ENCODE data around the gene ECPAS.
"Not testable (repeated sequence)": the region's sequence is repeated elsewhere in the genome, so short reads cannot be mapped to it uniquely, and the experiment has no call there.

ECPAS gene, protein sequence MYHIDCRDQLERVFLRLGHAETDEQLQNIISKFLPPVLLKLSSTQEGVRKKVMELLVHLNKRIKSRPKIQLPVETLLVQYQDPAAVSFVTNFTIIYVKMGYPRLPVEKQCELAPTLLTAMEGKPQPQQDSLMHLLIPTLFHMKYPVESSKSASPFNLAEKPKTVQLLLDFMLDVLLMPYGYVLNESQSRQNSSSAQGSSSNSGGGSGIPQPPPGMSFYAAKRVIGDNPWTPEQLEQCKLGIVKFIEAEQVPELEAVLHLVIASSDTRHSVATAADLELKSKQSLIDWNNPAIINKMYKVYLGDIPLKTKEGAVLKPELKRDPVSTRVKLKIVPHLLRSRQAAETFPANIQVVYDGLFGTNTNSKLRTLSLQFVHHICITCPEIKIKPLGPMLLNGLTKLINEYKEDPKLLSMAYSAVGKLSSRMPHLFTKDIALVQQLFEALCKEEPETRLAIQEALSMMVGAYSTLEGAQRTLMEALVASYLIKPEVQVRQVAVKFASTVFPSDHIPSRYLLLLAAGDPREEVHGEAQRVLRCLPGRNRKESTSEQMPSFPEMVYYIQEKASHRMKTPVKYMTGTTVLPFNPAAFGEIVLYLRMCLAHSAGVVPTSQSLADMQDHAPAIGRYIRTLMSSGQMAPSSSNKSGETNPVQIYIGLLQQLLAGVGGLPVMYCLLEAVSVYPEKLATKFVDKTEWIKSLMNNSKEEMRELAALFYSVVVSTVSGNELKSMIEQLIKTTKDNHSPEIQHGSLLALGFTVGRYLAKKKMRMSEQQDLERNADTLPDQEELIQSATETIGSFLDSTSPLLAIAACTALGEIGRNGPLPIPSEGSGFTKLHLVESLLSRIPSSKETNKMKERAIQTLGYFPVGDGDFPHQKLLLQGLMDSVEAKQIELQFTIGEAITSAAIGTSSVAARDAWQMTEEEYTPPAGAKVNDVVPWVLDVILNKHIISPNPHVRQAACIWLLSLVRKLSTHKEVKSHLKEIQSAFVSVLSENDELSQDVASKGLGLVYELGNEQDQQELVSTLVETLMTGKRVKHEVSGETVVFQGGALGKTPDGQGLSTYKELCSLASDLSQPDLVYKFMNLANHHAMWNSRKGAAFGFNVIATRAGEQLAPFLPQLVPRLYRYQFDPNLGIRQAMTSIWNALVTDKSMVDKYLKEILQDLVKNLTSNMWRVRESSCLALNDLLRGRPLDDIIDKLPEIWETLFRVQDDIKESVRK (N-terminal part only)

DNA sequence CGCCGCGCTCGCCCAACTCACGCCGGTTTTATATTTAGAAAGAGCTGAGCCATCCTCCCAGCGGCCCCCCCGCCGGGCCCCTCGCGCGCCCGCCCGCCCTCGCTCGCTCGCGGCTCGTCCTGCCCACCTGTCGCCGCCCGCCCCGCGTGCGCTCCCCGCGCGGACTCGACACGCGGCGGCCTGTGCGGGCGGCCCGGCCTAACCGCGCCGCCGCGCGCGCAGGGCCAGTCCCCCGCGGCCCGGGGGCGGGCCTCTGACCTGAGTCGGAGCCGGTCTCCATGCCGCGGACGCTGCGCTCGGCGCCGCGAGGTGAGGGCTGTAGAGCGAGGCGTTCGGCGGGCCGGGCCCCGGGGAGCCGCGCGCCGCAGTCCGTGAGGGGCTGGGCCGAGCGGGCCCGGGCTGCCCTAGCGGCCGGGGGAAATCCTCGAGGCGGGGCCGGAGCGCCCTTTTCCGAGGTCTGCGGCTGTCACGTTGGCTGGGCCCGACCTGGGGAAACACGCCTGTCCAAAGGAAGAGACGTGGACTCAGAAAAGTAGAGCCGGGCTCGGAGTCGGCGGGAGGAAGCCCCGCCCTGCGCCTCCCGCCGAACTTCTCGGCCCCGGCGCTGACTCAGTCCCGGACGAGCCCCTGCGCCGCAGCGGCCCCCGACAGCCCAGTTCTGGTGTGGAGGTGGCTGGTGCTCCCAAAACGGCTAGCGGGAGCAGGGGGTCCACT, at the start of gene ECPAS:
Gene ECPAS, minus strand, starts transcription at position 526 of the 714 bp plus-strand sequence. CDS start 11,465 bp downstream, outside the sequence.
- peak; percentile 51 to 52 for DNase-seq

GRCh38 chr9:111533099-111533790, 49.1 kb upstream of the ECPAS start:
- no peak for DNase-seq

- DNase-seq = no peak
Measured at GRCh38 chr9:111531716-111532115, 47.5 kb upstream of the ECPAS start.

DNA sequence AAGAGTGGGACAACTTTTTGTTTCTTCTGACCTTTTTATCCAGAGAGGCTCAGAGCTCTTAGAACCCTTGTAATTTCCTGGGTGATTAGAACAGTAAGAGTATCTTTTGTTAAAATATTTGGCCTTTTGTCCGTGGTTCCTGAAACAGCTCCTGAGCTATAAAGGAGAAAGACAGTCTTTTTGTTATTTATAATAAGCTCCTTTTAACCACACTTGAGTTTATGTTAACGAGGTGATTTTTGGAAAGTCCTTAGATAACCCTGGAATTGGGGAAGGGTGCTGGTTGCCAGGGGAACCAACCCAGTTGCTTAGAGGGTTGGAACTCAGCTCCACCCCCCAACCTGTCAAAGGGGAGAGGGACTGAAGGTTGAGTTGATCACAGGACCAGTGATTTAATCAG, 45.6 kb upstream of the ECPAS start:
- DNase-seq = no peak

DNA sequence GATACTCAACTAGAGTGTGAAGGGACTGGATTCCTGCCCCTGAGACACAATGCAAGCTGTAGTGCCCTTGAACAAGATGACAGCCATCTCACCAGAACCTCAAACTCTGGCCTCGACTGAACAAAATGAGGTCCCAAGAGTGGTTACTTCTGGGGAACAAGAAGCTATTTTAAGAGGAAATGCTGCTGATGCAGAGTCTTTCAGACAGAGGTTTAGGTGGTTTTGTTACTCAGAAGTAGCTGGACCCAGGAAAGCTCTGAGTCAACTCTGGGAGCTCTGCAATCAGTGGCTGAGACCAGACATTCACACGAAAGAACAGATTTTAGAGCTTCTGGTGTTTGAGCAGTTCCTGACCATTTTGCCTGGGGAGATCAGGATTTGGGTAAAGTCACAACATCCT, 43.2 kb upstream of the ECPAS start:
- DNase-seq = no peak

DNA sequence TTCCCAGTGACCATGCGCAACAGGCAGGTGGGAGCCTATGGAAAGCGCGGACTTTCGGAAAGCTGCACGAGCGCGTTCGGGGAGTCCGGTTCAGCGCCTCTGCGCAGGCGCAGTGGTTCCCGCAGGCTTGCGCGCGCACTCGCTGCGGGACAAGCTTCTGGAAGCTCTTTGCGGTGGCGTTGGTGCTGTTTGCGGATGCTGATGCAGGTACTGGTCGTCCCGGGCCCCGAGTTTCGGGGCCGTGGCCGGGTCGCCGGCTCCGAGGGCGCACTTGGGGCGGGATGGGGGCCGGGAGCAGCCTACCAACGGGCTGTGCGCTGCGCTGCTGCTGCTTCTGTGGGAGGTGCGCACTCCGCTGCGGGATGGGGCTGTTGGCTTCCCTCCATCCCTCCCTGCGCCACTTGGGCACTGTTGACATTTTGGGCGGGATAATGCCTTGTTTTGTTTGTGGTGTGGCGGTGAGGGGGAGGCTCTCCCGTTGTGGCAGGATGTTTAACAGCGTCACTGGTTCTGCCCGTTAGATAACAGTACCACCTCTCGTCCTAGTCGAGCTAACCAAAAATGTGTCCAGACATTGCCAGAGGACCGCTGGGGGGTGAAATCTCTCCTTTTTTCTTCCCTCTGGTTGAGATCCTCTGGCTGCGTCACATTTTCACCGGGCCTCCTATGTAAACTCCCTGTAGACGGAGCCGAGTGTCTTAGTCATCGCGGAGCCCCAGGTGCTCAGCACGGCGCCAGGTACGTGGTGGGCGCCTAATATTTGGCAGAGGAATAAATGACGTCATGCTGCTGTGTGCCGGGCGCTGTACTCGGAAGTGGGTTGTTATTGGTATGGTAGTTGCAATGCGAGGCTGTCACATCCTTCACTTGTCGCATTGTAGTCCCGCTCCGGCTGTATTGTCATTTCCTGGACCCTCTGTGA, 41.1 kb upstream of the ECPAS start, which contains the start of gene ZNF483:
Gene ZNF483, plus strand, starts transcription at position 124 of the 922 bp plus-strand sequence. CDS start 2,217 bp downstream, outside the sequence.
- peak; percentile 63 to 74 for DNase-seq

GRCh38 chr9:111524731-111525055, 40.5 kb upstream of the ECPAS start:
- DNase-seq = no peak

DNA sequence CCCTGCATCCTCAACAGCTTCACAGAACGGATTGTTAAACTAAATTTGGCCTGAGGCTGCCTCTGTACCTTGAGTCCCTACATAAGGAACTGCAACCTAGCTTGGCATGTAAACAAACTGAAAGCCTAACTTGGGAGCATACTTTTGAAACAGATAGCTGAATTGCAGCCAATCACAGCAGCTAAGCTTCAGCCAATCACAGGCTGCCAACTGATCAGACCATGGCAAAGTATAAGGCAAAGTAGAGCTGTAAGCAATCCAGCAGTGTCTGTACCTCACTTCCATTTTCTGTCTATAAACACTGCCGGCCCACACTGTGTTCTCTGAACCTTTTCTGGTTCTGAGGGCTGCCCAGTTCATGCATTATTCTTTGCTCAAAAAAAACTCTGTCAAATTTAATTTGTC, 31.9 kb upstream of the ECPAS start:
- no peak for DNase-seq

DNA sequence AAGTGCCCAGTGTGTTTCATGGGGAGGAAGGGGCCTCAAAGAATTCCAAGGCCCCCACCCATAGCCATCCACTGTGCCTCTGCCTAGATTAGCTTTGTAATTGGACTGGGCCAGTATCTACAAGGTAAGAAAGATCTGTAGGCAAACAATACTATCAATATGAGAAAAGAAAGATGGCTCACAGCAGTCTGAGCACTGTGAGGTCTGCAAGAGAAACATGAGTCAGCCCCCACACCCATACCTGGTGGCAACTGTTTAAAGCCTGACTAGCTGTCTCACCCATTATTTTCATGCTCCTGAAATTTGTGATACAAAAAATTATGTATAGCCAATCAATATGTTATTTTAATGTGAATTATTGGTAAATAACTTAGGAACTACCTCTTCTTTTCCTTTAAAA, 30.8 kb upstream of the ECPAS start:
- no peak for DNase-seq

GRCh38 chr9:111511581-111511980, 27.4 kb upstream of the ECPAS start:
- not testable (repeated sequence) for DNase-seq

DNA sequence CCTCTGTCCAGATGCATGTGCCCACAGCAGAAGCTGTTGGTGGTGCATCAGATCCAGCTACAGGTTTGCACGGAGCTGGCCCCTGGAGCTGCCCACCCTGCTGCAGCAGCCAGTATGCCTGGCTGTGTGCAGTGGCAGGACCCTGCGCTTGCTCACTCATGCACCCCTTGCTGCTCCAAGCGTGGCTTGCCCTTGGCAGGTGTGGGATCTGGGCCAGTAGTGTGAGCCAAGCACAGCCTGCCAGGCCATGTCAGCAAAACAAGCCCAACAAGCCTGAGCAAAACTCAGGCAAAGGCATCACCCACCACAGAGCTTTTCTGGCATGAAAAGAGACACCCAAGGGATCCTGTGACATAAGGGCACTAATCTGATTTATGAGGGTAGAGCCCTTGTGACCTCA, 18.3 kb upstream of the ECPAS start:
- DNase-seq = no peak

- no peak for DNase-seq
Measured at GRCh38 chr9:111501648-111502047, 17.5 kb upstream of the ECPAS start.

GRCh38 chr9:111501005-111501562, 16.9 kb upstream of the ECPAS start:
- no peak for DNase-seq

- DNase-seq = not testable (repeated sequence)
Measured at GRCh38 chr9:111497196-111497595, 13.0 kb upstream of the ECPAS start.

DNA sequence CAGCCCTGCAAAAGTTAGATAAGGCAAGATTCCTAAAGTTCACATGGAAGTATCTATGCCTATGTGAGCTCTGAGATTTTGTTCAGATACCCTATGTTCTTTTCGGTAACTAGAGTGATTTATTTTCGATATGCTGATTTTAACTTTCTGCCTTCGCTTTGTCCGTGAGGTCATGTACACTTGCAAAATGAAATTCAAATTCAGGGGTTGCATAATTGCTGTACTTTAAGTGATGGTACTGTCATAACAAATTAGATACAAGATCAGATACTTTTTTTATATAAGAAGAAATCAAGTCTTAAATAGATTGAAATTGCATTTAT, 350 bp upstream of the ECPAS start:
- DNase-seq = no peak

- peak in 1 of 2 donors; percentile 46 for DNase-seq
Measured at GRCh38 chr9:111483439-111483857, 735 bp downstream of the ECPAS start.

GRCh38 chr9:111482694-111483438, 1.3 kb downstream of the ECPAS start:
- DNase-seq = peak; percentile 38 to 54

DNA sequence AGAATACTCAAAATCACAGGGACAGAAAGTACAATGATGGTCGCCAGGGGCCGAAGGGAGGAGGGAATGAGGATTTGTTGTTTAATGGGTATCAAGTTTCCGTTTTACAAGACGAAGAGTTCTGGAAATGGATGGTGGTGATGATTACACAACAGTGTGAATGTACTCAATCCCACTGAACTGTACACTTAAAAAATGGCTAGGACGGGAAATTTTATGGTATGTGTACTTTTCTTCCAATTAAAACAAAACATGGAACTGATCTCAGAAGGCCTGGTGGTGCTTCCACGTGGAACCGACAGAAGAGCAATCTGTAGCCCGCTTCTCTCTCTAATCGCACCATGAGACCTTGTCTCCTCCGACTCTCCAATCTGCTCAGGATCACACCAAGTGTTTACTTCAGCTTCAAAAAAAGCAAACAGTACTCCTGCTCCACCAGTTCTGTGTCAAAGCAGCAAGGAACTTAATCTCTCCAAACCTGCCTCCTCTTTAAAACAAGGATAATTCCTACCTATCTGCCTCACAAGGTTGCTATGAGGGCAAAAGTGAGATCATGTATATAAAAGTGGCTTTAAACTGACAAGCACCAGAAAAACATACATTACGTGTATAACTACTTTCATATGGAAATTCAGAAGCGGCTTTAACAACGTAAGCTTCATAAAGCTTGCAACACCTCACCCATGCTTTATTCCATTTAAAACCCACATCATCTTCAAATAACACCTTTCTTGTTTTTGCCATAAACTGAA, 2.1 kb downstream of the ECPAS start:
- no peak for DNase-seq

DNA sequence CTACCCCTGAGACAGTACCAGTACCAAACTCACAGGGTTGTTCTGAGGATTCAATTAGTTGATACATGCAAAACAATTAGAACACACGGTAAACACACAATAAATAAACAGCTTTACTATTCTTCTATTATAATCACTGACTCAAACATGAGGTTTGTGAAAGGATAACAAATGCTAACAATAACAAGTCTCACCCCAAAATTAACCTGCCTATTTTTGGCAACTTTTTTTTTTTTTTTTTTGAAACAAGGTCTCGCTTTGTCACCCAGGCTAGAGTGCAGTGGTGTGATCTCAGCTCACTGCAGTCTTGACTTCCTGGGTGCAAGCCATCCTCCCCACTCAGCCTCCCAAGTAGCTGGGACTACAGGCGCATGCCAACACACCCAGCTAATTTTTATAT, 6.5 kb downstream of the ECPAS start:
- DNase-seq = no peak

All from hippocampal formation (tissue), 2 donors.